Measurements from ENCODE around the gene KCNS1. TPM values are rescaled to one million over a fixed set of nuclear protein-coding genes. Genes with fewer than 3 reads are reported as not detected.

Gene KCNS1
- total RNA-seq, 1 experiment from 2014 or later = 1.2 TPM

- Mint-ChIP-seq H3K4me1 (peaks cover 15% of the 10 kb centered on the region), H3K9me3 (no peaks in the 10 kb centered on the region), H3K36me3 (peaks cover 3% of the 10 kb centered on the region; the same call in 1 of the 2 replicates), H3K27ac (no peak overlapping the region), H3K4me3 (peak overlapping the region; percentile 36), H3K27me3 (ENCODE audit: low read depth) (peaks cover 61% of the 10 kb centered on the region)
- ChIA-PET CTCF (interaction anchor here (0.8 to 9.5 kb wide), 12 partner anchors 14 to 202 kb away, joined by 3 to 165 read pairs (median 10); partner anchors contain the start of gene WFDC5), POLR2A (interaction anchor here (0.5 kb wide), 1 partner anchor 85 kb away, joined by 3 read pairs; no protein-coding TSS in a partner anchor)
- ATAC-seq (peak; percentile 73), DNase-seq (ENCODE audit: low spot score) (peak; percentile 81)
- TF ChIP-seq ESRRA (CRISPR knock-in tag; IDR thresholded peaks at IDR 0.05; ENCODE audit: borderline replicate concordance) (peak; percentile 93), CREB1 (CRISPR knock-in tag; IDR thresholded peaks at IDR 0.05) (peak; percentile 74; the same call in 1 of the 2 replicates), IRF2 (CRISPR knock-in tag; IDR thresholded peaks at IDR 0.05; ENCODE audit: borderline replicate concordance, low read depth) (0 out of 2 replicates have a peak, but pooled peaks have one; percentile 82), ZNF219 (CRISPR knock-in tag; IDR thresholded peaks at IDR 0.05; ENCODE audit: borderline replicate concordance) (peak; percentile 94; the same call in 1 of the 2 replicates), E2F1 (CRISPR knock-in tag; IDR thresholded peaks at IDR 0.05) (peak; percentile 96), TP53 (CRISPR knock-in tag; IDR thresholded peaks at IDR 0.05) (peak; percentile 97), FOXP4 (CRISPR knock-in tag; IDR thresholded peaks at IDR 0.05) (peak; percentile 93), ZNF281 (CRISPR knock-in tag; IDR thresholded peaks at IDR 0.05) (peak; percentile 87; the same call in 1 of the 2 replicates), RELA (CRISPR knock-in tag; IDR thresholded peaks at IDR 0.05; ENCODE audit: borderline replicate concordance) (peak; percentile 90), SP1 (CRISPR knock-in tag; conservative IDR thresholded peaks at IDR 0.05) (peak; percentile 65), ZNF423 (CRISPR knock-in tag; IDR thresholded peaks at IDR 0.05) (no peak), TEAD4 (CRISPR knock-in tag; IDR thresholded peaks at IDR 0.05) (peak; percentile 87; the same call in 1 of the 2 replicates), E2F4 (CRISPR knock-in tag; IDR thresholded peaks at IDR 0.05; ENCODE audit: borderline replicate concordance, low read depth) (peak; percentile 90), ZNF232 (CRISPR knock-in tag; IDR thresholded peaks at IDR 0.05) (peak; percentile 97), STAT6 (CRISPR knock-in tag; conservative IDR thresholded peaks at IDR 0.05; ENCODE audit: low read depth) (no peak), RORB (CRISPR knock-in tag; IDR thresholded peaks at IDR 0.05) (no peak), MAX (CRISPR knock-in tag; IDR thresholded peaks at IDR 0.05) (peak; percentile 98), ATF2 (CRISPR knock-in tag; IDR thresholded peaks at IDR 0.05; ENCODE audit: borderline replicate concordance, low read depth) (peak; percentile 70; the same call in 1 of the 2 replicates), ZNF416 (CRISPR knock-in tag; IDR thresholded peaks at IDR 0.05) (no peak), KAT7 (CRISPR knock-in tag; IDR thresholded peaks at IDR 0.05; ENCODE audit: borderline replicate concordance) (peak; percentile 79; the same call in 1 of the 2 replicates), PRRX2 (CRISPR knock-in tag; IDR thresholded peaks at IDR 0.05) (no peak), ETV6 (CRISPR knock-in tag; IDR thresholded peaks at IDR 0.05) (peak; percentile 90), SMAD4 (CRISPR knock-in tag; IDR thresholded peaks at IDR 0.05) (peak; percentile 95), NR2C2 (CRISPR knock-in tag; IDR thresholded peaks at IDR 0.05) (peak; percentile 78), E2F5 (CRISPR knock-in tag; IDR thresholded peaks at IDR 0.05) (peak; percentile 82)
Observed at GRCh38 chr20:45098103-45098773, 2.7 kb downstream of the KCNS1 start.

Data from WTC11 (cell line).